Spleen (tissue), 11 donors: ENCODE results near the gene KCNA1. TPM values are rescaled to one million over a fixed set of nuclear protein-coding genes. Genes with fewer than 3 reads are reported as not detected.
"Not testable (repeated sequence)": the region's sequence is repeated elsewhere in the genome, so short reads cannot be mapped to it uniquely, and the experiment has no call there.

ENCODE experiments used
- DNase-seq: peaks from one replicate; pipeline ENCODE4 v3.0.0-alpha.2; 2020
- H3K27ac ChIP-seq, 8 donors: fragments of 200-600 bp; sonication (generic) in 7 of 8; 1 replicate in 4 of 8; 2 replicates in 4 of 8; pipeline versions ENCODE4 v1.5.0 to v1.8.0; 2016 to 2021; ENCODE audit warnings: inconsistent platforms in 4 of 8, mild to moderate bottlenecking in 4 of 8, moderate library complexity in 1 of 8
- H3K27me3 ChIP-seq, 7 donors: fragments of 200-600 bp; sonication (generic) in 6 of 7; replicated peaks in 1 of 7; 1 replicate in 4 of 7; 2 replicates in 3 of 7; pipeline versions ENCODE4 v1.5.0 to v1.8.0; 2016 to 2021; ENCODE audit warnings: inconsistent platforms in 3 of 7, mild to moderate bottlenecking in 1 of 7
- H3K36me3 ChIP-seq, 6 donors: fragments of 200-600 bp; sonication (generic) in 5 of 6; 1 replicate in 4 of 6; 2 replicates in 2 of 6; pipeline versions ENCODE4 v1.5.0 to v1.8.0; 2016 to 2021; ENCODE audit warnings: inconsistent platforms in 2 of 6
- H3K4me1 ChIP-seq, 6 donors: fragments of 200-600 bp; sonication (generic) in 5 of 6; 1 replicate in 3 of 6; 2 replicates in 3 of 6; pipeline versions ENCODE4 v1.5.0 to v1.8.0; 2016 to 2021; ENCODE audit warnings: inconsistent platforms in 3 of 6
- H3K4me3 ChIP-seq, 8 donors: fragments of 200-600 bp; sonication (generic) in 7 of 8; 1 replicate in 4 of 8; 2 replicates in 4 of 8; pipeline versions ENCODE4 v1.5.0 to v1.8.0; 2016 to 2021; ENCODE audit warnings: inconsistent platforms in 4 of 8, mild to moderate bottlenecking in 4 of 8, moderate library complexity in 2 of 8
- H3K9me3 ChIP-seq, 8 donors: fragments of 200-600 bp; sonication (generic) in 7 of 8; 1 replicate in 4 of 8; 2 replicates in 4 of 8; pipeline versions ENCODE4 v1.5.0 to v1.8.0; 2016 to 2021; ENCODE audit warnings: inconsistent platforms in 4 of 8
- POLR2A ChIP-seq, 3 donors: fragments of 450-650 bp; IDR thresholded peaks; one replicate each; pipeline ENCODE4 v1.5.1; 2017; ENCODE audit warnings: antibody characterized with exemption in 3 of 3, mild to moderate bottlenecking in 1 of 3
- POLR2AphosphoS5 ChIP-seq, 3 donors: sonication (generic); formaldehyde crosslinking; IDR thresholded peaks; one replicate each; pipeline ENCODE4 v1.5.1; 2017; ENCODE audit warnings: antibody characterized with exemption in 3 of 3
- WGBS, 5 donors: extraction: QIAGEN DNeasy Blood & Tissue Kit in 3 of 5; methylation state at CpG; one replicate each; pipeline versions ENCODE4 v1.1.5 to v1.1.7; 2013 to 2018; 5-methylcytosine and 5-hydroxymethylcytosine counted together
- intact Hi-C: fragments of 100-400 bp; cut with DNase I; formaldehyde crosslinking; loops from one replicate; pipeline ENCODE4 v1.15.0; 2023; ENCODE audit warnings: low total_unique reads
- polyA plus RNA-seq, 3 donors: library from polyadenylated mRNA; stranded (reverse); fragments of 200-250 nt; gene quantifications; one replicate each; pipeline ENCODE4 v1.2.1, GENCODE V29; 2013
- total RNA-seq, 7 donors: library from RNA; depleted of rRNA in 3 of 7; stranded (reverse); fragments of >200 nt in 3 of 7; fragmentation: NEBNext Ultra II Directional in 4 of 7; extraction: Animal tissue kit (Norgen Biotek cat#: 25700) in 4 of 7; gene quantifications; one replicate each; pipeline versions ENCODE4 v1.1.0 to v1.2.1, GENCODE V29; 2016 to 2021
- TF ChIP-seq, protein P1 (sequence below), 11 experiments: fragments of 200-600 bp in 7 of 11; fragments of 450-650 bp in 4 of 11; sonication (generic) in 4 of 11; IDR thresholded peaks in 8 of 11; conservative IDR thresholded peaks in 3 of 11; 1 replicate in 7 of 11; 2 replicates in 4 of 11; pipeline versions ENCODE4 v1.4.0 to v1.8.0; 2016 to 2021; ENCODE audit warnings: antibody characterized with exemption in 11 of 11, inconsistent platforms in 4 of 11, mild to moderate bottlenecking in 1 of 11
- donor health status: healthy with polysubstance abuse.
- donor health status: DM: no; HTN: no; CAD: no; lungs with moderate emphysema.
- donor health status: DM: no; HTN: no; CAD: no.
- donor health status: Bipolar disorder and iron deficiency.
- donor health status: healthy.
- donor health status: DM: no; HTN: no; CAD: no.
- donor health status: DM: yes; HTN: yes; CAD: no.

KCNA1 gene
- total and polyA plus RNA-seq, 10 donors: 0.13 to 0.32 (median 0.21) TPM; not detected in 4

DNA sequence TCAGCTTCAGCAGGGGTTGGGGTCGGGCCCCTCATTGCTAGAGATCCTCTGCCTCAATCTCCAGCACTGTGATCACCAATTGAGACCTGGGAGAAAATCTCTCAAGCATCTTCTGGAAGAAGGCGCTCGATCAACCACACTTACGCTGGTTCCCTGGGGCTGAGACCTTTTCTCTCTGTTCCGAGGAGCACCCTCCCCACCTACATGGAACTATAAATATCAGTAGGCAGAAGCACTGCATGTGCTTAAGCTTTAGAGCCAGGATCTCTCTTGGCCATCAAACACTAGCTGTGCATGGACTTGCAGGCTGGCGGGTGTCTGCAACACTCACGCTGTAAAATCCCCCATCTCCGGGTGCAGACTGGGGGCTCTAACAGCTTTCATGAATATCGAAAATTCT, 38.2 kb upstream of the KCNA1 start:
- Histone ChIP-seq H3K4me3 (no peak overlapping the region), H3K9me3 (no peaks in the 10 kb centered on the region), H3K27me3 (peaks cover 0 to 37% (median 9%) of the 10 kb centered on the region in 7 donors), H3K36me3 (no peaks in the 10 kb centered on the region), H3K4me1 (no peaks in the 10 kb centered on the region), H3K27ac (no peak overlapping the region)
- WGBS, 5 donors: 85 to 91% (median 88%) methylated on average over 9 of the region's 9 CpGs
- TF ChIP-seq POLR2AphosphoS5 (IDR thresholded peaks at IDR 0.05) (no peak), POLR2A (IDR thresholded peaks at IDR 0.05) (no peak)
- TF ChIP-seq, protein P1, sequence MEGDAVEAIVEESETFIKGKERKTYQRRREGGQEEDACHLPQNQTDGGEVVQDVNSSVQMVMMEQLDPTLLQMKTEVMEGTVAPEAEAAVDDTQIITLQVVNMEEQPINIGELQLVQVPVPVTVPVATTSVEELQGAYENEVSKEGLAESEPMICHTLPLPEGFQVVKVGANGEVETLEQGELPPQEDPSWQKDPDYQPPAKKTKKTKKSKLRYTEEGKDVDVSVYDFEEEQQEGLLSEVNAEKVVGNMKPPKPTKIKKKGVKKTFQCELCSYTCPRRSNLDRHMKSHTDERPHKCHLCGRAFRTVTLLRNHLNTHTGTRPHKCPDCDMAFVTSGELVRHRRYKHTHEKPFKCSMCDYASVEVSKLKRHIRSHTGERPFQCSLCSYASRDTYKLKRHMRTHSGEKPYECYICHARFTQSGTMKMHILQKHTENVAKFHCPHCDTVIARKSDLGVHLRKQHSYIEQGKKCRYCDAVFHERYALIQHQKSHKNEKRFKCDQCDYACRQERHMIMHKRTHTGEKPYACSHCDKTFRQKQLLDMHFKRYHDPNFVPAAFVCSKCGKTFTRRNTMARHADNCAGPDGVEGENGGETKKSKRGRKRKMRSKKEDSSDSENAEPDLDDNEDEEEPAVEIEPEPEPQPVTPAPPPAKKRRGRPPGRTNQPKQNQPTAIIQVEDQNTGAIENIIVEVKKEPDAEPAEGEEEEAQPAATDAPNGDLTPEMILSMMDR (IDR thresholded peaks at IDR 0.05 in 8 of 11, conservative IDR thresholded peaks at IDR 0.05 in 3 of 11): no peak
- DNase-seq: no peak
- intact Hi-C loops: no loop called here

DNA sequence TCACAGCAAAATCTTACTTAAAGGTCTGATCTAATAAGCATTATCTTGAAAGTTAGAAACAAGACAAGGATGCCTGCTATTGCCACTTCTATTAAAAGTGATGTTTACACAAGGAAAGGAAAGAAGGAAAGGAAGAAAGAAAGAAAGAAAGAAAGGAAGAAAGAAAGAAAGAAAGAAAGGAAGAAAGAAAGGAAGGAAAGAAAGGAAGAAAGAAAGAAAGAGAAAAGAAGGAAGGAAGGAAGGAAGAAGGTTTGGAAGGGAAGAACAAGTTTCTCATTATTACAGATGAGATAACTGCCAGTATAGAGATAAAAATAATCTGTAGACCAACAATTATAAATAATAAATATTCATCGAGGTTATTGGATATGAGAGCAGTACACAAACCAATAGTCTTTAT, 35.8 kb upstream of the KCNA1 start:
- Histone ChIP-seq H3K27me3 (peaks cover 0 to 22% (median 9%) of the 10 kb centered on the region in 7 donors), H3K9me3 (peaks cover 0 to 4% (median under 1%) of the 10 kb centered on the region in 8 donors), H3K4me1 (no peaks in the 10 kb centered on the region), H3K4me3 (no peak overlapping the region), H3K27ac (no peak overlapping the region), H3K36me3 (no peaks in the 10 kb centered on the region)
- TF ChIP-seq, protein P1 (IDR thresholded peaks at IDR 0.05 in 8 of 11, conservative IDR thresholded peaks at IDR 0.05 in 3 of 11): no peak
- TF ChIP-seq POLR2AphosphoS5 (IDR thresholded peaks at IDR 0.05): no peak
- TF ChIP-seq POLR2A (IDR thresholded peaks at IDR 0.05): no peak
- WGBS, 5 donors: 77 to 96% (median 85%) methylated on average over 1 of the region's 1 CpG
- intact Hi-C loops: no loop called here
- DNase-seq: no peak

DNA sequence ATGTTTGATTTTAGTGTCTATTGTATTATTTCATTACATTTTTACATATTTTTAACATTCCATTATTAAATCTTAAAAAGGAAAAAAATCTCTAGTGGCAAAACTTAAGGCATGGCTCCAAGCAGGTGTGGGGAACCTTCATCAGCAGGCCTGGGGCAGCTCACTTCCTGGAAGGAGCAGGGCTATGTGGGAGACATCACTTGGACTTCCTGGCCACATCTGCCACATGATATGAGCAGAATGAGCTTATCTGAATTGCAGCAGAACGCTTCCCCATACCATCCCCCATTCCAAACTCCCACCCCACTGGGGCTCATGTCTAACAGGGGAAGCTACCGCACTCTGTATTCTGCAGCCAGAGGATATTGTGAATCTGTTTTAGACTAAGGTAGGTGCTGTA, 35.0 kb upstream of the KCNA1 start:
- Histone ChIP-seq H3K27ac (no peak overlapping the region), H3K9me3 (peaks cover 0 to 11% (median 8%) of the 10 kb centered on the region in 8 donors), H3K36me3 (no peaks in the 10 kb centered on the region), H3K4me3 (no peak overlapping the region), H3K4me1 (no peaks in the 10 kb centered on the region), H3K27me3 (peaks cover 0 to 28% (median 8%) of the 10 kb centered on the region in 7 donors)
- intact Hi-C loops: no loop called here
- no peak for DNase-seq
- WGBS, 5 donors: 60 to 72% (median 65%) methylated on average over 2 of the region's 2 CpGs
- TF ChIP-seq POLR2A (IDR thresholded peaks at IDR 0.05): no peak
- TF ChIP-seq, protein P1 (IDR thresholded peaks at IDR 0.05 in 8 of 11, conservative IDR thresholded peaks at IDR 0.05 in 3 of 11): no peak

DNA sequence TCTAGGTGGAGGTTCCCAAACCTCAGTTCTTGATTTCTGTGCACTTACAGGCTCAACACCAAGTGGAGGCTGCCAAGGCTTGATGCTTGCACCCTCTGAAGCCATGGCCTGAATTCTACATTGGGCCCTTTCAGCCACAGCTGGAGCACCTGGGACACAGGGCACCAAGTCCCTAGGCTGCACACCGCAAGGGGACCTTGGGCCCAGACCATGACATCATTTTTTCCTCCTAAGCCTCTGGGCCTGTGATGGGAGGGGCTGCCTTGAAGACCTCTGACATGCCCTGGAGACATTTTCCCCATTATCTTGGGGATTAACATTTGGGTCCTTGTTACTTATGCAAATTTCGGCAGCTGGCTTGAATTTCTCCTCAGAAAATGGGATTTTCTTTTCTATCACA, 30.2 kb upstream of the KCNA1 start:
- H3K36me3 ChIP-seq, H3K4me1 ChIP-seq, DNase-seq, intact Hi-C loops, H3K4me3 ChIP-seq, H3K27ac ChIP-seq: not testable (repeated sequence)
- WGBS, 5 donors: 92 to 98% (median 95%) methylated on average over 2 of the region's 2 CpGs
- Histone ChIP-seq H3K27me3 (peaks cover 0 to 27% (median 0%) of the 10 kb centered on the region in 7 donors), H3K9me3 (peaks cover 0 to 21% (median 17%) of the 10 kb centered on the region in 8 donors)
